Body of pancreas (tissue), 4 donors: Measurements from ENCODE around the gene STAU1. TPM values are rescaled to one million over a fixed set of nuclear protein-coding genes. Genes with fewer than 3 reads are reported as not detected.
"Not testable (repeated sequence)": the region's sequence is repeated elsewhere in the genome, so short reads cannot be mapped to it uniquely, and the experiment has no call there.

Experiments
- ATAC-seq: fragments of 150-250 bp; one replicate; pipeline ENCODE4 v1.9.1; 2016
- DNase-seq, 4 donors: peaks; one replicate each; pipeline ENCODE4 v3.0.0-alpha.2; 2019
- H3K27ac ChIP-seq, 4 donors: fragments of 200-600 bp; sonication (generic); 1 replicate in 3 of 4; 2 replicates in 1 of 4; pipeline versions ENCODE4 v1.5.1 to v1.6.1; 2016 to 2019; ENCODE audit warnings: mild to moderate bottlenecking in 1 of 4, mixed read lengths in 1 of 4, moderate library complexity in 1 of 4
- H3K27me3 ChIP-seq, 2 donors: fragments of 200-600 bp; sonication (generic); one replicate each; pipeline ENCODE4 v1.6.0; 2016; ENCODE audit warnings: mild to moderate bottlenecking in 1 of 2
- H3K36me3 ChIP-seq, 2 donors: fragments of 200-600 bp; sonication (generic); replicated peaks in 1 of 2; 2 replicates each; pipeline ENCODE4 v1.5.1; 2016; ENCODE audit warnings: low read depth in 2 of 2; ENCODE audit not compliant: insufficient read depth in 1 of 2
- H3K4me1 ChIP-seq: fragments of 200-600 bp; sonication (generic); one replicate; pipeline ENCODE4 v1.6.0; 2016
- H3K4me3 ChIP-seq, 2 donors: fragments of 200-600 bp; sonication (generic); 1 replicate in 1 of 2; 2 replicates in 1 of 2; pipeline ENCODE4 v1.5.1; 2016 to 2019
- H3K9me3 ChIP-seq, 3 donors: fragments of 200-600 bp; sonication (generic); 1 replicate in 2 of 3; 2 replicates in 1 of 3; pipeline ENCODE4 v1.5.1; 2016
- POLR2A ChIP-seq, 3 donors: fragments of 450-650 bp; IDR thresholded peaks; one replicate each; pipeline ENCODE4 v1.6.1; 2016; ENCODE audit warnings: antibody characterized with exemption in 3 of 3, mild to moderate bottlenecking in 2 of 3
- WGBS, 2 donors: methylation state at CpG; one replicate each; pipeline ENCODE4 v1.1.5; 2017; 5-methylcytosine and 5-hydroxymethylcytosine counted together
- intact Hi-C: fragments of 100-400 bp; cut with DNase I; formaldehyde crosslinking; loops from one replicate; pipeline ENCODE4 v1.15.1; 2023
- total RNA-seq, 2 donors: library from RNA; depleted of rRNA; stranded (reverse); fragments of >200 nt; gene quantifications; one replicate each; pipeline ENCODE4 v1.1.0, GENCODE V29; 2016
- TF ChIP-seq, protein P1 (sequence below), 7 experiments: fragments of 450-650 bp in 4 of 7; fragments of 200-600 bp in 3 of 7; sonication (generic) in 3 of 7; IDR thresholded peaks; one replicate each; pipeline ENCODE4 v1.5.1; 2016 to 2019; ENCODE audit warnings: antibody characterized with exemption in 7 of 7

Gene STAU1
- total RNA-seq, 2 donors from 2014 or later = 50.4 to 78.3 TPM

DNA sequence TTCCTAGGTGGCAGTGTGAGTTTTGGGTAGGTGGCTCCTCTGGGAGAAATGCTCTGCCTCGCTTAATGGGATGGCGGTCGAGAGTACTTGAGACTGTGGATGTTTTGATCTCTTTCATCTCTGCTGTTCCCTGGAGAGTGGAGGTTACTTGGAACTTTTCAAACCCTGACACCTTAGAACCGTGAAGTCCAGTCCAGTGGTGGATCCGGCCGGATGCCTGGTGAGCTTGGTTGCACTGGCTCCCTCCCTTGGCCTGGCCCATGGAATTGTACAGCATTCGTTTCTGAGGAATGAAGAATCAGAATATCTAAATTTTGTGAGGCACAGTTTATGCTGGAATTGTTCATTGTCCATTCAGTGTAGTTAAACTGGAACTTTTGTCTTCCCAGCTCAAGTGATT lies 91.0 kb downstream of the STAU1 start:
- Histone ChIP-seq H3K9me3 (no peaks in the 10 kb centered on the region), H3K27me3 (no peaks in the 10 kb centered on the region), H3K27ac (no peak overlapping the region), H3K4me1 (no peaks in the 10 kb centered on the region), H3K36me3 (peaks cover 0 to 18% of the 10 kb centered on the region in 2 donors), H3K4me3 (no peak overlapping the region)
- 93 to 95% methylated on average over 7 of the region's 7 CpGs for WGBS, 2 donors
- DNase-seq (no peak), ATAC-seq (no peak)
- intact Hi-C loops = no loop called here
- TF ChIP-seq, protein P1, sequence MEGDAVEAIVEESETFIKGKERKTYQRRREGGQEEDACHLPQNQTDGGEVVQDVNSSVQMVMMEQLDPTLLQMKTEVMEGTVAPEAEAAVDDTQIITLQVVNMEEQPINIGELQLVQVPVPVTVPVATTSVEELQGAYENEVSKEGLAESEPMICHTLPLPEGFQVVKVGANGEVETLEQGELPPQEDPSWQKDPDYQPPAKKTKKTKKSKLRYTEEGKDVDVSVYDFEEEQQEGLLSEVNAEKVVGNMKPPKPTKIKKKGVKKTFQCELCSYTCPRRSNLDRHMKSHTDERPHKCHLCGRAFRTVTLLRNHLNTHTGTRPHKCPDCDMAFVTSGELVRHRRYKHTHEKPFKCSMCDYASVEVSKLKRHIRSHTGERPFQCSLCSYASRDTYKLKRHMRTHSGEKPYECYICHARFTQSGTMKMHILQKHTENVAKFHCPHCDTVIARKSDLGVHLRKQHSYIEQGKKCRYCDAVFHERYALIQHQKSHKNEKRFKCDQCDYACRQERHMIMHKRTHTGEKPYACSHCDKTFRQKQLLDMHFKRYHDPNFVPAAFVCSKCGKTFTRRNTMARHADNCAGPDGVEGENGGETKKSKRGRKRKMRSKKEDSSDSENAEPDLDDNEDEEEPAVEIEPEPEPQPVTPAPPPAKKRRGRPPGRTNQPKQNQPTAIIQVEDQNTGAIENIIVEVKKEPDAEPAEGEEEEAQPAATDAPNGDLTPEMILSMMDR (IDR thresholded peaks at IDR 0.05) = no peak
- no peak for TF ChIP-seq POLR2A (IDR thresholded peaks at IDR 0.05)

DNA sequence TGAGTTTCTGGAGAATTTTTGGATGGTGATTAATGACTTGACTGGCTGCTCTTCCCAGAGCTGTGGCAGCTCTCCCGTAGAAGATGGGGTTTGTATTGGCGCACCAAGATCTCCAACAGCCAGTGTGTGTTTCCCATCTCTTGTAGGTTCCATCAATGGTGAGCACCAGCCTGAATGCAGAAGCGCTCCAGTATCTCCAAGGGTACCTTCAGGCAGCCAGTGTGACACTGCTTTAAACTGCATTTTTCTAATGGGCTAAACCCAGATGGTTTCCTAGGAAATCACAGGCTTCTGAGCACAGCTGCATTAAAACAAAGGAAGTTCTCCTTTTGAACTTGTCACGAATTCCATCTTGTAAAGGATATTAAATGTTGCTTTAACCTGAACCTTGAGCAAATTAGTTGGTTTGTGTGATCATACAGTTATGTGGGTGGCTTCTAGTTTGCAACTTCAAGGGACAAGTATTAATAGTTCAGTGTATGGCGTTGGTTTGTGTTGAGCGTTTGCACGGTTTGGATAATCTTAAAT lies 91.9 kb downstream of the STAU1 start:
- Histone ChIP-seq H3K36me3 (peaks cover 0 to 16% of the 10 kb centered on the region in 2 donors), H3K27ac (no peak overlapping the region), H3K27me3 (no peaks in the 10 kb centered on the region), H3K4me3 (no peak overlapping the region), H3K4me1 (peaks cover 5% of the 10 kb centered on the region), H3K9me3 (no peaks in the 10 kb centered on the region)
- intact Hi-C loops = no loop called here
- WGBS, 2 donors = 90% methylated on average over 7 of the region's 7 CpGs
- TF ChIP-seq, protein P1 (IDR thresholded peaks at IDR 0.05) = no peak
- no peak for TF ChIP-seq POLR2A (IDR thresholded peaks at IDR 0.05)
- DNase-seq = no peak
- ATAC-seq = no peak

DNA sequence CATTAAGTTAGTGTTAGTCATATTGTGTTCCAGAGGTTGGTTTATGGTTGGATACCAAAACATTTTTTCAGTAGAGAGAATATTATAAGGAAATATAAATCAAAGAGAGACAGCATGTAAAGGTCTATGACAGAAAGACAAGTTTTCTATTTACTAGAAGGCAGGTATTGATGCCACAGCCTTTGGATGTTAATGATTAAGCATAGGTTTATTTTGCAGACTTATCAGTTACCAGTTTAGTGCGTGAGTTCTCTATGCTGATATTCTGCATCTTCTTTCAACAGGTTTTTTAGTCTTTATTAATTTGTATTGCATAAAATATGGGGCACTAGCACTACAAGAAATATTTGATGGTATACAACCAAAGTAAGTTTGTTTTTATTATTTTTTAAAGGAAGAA lies 96.4 kb downstream of the STAU1 start:
- H3K4me3 ChIP-seq = no peak overlapping the region
- DNase-seq (no peak), ATAC-seq (no peak)
- TF ChIP-seq, protein P1 (IDR thresholded peaks at IDR 0.05) = no peak
- TF ChIP-seq POLR2A (IDR thresholded peaks at IDR 0.05) = no peak
- 13 to 18% methylated on average over 1 of the region's 1 CpG for WGBS, 2 donors
- peaks cover 0 to 26% of the 10 kb centered on the region in 2 donors for H3K36me3 ChIP-seq
- intact Hi-C loops = no loop called here
- peaks cover 5% of the 10 kb centered on the region for H3K4me1 ChIP-seq
- H3K9me3 ChIP-seq = no peaks in the 10 kb centered on the region
- no peak overlapping the region for H3K27ac ChIP-seq
- no peaks in the 10 kb centered on the region for H3K27me3 ChIP-seq

DNA sequence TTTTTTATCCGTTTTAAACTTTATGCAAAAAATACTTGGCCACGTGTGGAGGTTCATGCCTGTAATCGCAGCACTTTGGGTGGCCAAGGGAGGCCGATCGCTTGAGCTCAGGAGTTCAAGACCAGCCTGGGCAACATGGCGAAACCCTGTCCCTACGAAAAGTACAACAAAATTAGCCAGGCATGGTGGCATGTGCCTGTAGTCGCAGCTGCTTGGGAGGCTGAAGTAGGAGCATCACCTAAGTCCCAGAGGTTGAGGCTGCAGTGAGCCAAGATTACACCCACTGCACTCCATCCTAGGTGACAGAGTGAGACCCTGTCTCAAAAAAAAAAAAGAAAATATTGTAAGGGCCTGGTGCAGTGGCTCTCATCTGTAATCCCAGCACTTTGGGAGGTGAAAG lies 97.0 kb downstream of the STAU1 start:
- H3K4me3 ChIP-seq = no peak overlapping the region
- DNase-seq (no peak), ATAC-seq (no peak)
- H3K9me3 ChIP-seq = no peaks in the 10 kb centered on the region
- WGBS, 2 donors = 94 to 99% methylated on average over 6 to 8 of the region's 8 CpGs
- no peak for TF ChIP-seq POLR2A (IDR thresholded peaks at IDR 0.05)
- TF ChIP-seq, protein P1 (IDR thresholded peaks at IDR 0.05) = no peak
- peaks cover 0 to 25% of the 10 kb centered on the region in 2 donors for H3K36me3 ChIP-seq
- H3K4me1 ChIP-seq = peaks cover 5% of the 10 kb centered on the region
- no peak overlapping the region for H3K27ac ChIP-seq
- H3K27me3 ChIP-seq = no peaks in the 10 kb centered on the region
- intact Hi-C loops = no loop called here

DNA sequence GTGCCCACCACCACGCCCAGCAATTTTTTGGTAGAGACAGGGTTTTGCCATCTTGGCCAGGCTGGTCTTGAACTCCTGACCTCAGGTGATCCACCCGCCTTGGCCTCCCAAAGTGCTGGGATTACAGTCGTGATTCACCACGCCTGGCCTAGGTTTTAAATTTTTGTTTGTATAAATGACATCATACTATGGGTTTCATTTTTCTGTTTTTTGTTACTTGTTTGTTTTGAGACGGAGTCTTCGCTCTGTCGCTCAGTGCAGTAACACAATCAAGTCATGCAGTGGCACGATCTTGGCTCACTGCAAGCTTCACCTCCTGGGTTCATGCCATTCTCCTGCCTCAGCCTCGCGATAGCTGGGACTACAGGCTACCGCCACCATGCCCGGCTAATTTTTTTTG lies 105.8 kb downstream of the STAU1 start:
- H3K9me3 ChIP-seq, ATAC-seq, H3K4me3 ChIP-seq, DNase-seq, H3K27me3 ChIP-seq, H3K27ac ChIP-seq, intact Hi-C loops, H3K4me1 ChIP-seq: not testable (repeated sequence)
- WGBS, 2 donors = 95 to 96% methylated on average over 12 of the region's 12 CpGs
- H3K36me3 ChIP-seq = peaks cover 5 to 24% of the 10 kb centered on the region in 2 donors
